NCI-H128 (cell line): Measurements from ENCODE around the gene BACE1.
"Not testable (repeated sequence)": the region's sequence is repeated elsewhere in the genome, so short reads cannot be mapped to it uniquely, and the experiment has no call there.

Experiments used
- DNase-seq: peaks from one replicate; lab custom pipeline; 2025; ENCODE audit not compliant: unreplicated experiment; lab: John Stamatoyannopoulos, UW

BACE1 gene

GRCh38 chr11:117279711-117280376 is 36.2 kb downstream of the BACE1 start:
- no peak for DNase-seq

GRCh38 chr11:117278347-117278746 is 37.7 kb downstream of the BACE1 start:
- DNase-seq: no peak

DNA sequence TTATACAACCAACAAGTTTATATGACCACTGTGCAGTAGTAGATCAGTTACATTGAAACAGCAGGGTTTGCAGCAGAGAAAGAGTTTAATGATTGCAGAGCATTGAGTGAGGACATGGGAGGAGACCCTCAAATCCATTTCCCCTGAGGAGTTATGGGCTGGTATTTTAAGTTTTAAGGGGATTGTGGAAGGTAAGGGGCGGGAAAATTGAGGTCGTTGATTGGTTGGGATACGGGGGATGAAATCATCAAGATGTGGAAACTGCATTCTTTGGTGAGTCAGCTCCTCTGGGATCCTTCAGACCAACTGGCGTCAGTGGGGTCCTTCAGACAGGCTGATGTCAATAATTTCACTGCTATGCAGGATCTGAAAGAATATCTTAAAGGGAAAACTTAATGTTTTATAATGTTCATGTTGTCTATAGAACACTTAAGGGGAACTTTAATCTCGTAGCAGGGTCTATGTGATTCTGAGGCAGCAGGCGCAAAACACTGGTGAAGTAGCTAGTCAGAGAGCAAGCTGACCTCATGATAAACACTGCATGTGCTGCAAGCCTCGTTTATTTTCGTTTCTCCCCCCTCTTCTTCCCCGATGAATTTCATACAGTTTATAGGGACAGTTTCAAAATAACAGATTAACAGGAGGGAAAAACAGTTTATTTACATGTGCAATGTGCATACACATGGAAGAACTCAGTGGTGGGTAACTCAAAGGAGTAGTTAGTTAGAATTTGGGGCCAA is 42.3 kb downstream of the BACE1 start:
- no peak for DNase-seq

GRCh38 chr11:117272175-117272574 is 43.9 kb downstream of the BACE1 start:
- not testable (repeated sequence) for DNase-seq

GRCh38 chr11:117271208-117271607 is 44.8 kb downstream of the BACE1 start:
- DNase-seq: no peak

DNA sequence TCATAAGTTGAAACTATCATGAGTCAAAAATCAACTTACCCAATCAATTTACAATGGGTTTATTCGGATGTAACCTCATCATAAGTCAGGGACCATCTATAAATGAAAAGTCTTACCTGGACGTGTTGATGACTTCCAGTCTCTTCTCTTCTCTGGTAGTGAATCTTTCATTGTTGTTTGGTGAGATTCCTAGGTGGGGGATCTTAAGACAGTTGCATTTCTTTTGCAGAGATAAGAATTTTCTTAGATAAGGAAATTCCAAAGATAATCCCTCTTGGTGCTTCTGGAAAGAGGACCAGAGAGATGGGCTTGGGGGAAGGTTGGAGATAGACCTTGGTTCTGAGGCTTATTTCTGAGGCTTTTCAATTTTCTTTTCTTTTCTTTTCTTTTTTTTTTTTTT is 46.2 kb downstream of the BACE1 start:
- no peak for DNase-seq

DNA sequence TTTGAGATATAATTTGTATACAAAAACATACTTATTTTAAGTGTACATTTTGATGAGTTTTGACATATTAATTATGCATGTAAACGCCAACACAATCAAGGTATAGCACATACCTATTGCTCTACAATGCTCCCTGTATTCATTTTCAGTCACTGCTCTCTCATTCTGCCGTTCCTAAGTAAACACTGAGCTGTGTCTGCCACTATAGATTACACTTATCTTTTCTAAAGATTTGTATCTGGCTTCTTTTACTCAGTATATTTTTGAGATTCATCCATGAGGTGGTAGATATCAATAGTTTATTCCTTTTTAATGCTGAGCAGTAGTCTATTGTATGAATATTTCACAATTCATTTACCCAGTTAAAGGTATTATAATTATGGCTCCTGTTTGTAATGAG is 50.3 kb downstream of the BACE1 start:
- DNase-seq: no peak

GRCh38 chr11:117264624-117265323 is 51.3 kb downstream of the BACE1 start:
- not testable (repeated sequence) for DNase-seq

DNA sequence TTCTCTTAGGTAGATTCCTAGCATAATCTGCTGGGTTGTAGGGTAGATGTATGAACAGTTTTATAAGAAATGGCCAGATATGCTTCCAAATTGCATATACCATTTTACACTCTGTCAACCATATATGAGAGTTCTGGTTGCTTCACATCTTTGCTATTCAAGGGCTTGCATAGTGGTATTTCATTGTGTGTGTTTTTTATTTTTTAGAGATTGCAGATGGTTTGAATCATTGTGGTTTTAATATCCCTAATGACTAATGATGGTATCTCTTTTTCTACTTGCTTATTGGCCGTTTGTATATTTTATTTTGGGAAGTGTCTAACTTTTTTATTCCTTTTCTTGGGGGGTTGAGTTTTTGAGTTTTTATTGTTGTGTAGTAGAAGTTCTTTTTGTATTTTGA is 56.6 kb downstream of the BACE1 start:
- no peak for DNase-seq

GRCh38 chr11:117258576-117258975 is 57.5 kb downstream of the BACE1 start:
- no peak for DNase-seq

GRCh38 chr11:117256573-117256972 is 59.5 kb downstream of the BACE1 start:
- no peak for DNase-seq

GRCh38 chr11:117255966-117256365 is 60.1 kb downstream of the BACE1 start:
- DNase-seq: no peak

DNA sequence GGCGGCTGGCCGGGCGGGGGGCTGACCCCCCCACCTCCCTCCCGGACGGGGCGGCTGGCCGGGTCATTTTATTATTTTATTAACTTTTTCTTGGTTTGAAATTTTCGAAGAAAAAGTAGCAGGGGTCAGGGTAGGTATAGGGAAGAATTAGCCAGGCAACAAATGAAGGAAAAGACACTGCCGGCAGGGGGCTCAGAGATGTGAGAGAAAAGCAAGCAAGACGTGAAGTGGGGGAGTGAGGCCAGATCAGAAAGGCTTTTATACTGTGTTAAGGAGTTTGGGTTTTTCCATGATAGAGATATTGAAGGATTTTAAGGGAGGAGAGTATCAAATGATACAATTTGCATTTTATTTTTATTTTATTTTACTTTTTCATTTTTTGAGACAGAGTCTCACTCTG is 64.5 kb downstream of the BACE1 start:
- no peak for DNase-seq

GRCh38 chr11:117249571-117249970 is 66.5 kb downstream of the BACE1 start:
- no peak for DNase-seq

DNA sequence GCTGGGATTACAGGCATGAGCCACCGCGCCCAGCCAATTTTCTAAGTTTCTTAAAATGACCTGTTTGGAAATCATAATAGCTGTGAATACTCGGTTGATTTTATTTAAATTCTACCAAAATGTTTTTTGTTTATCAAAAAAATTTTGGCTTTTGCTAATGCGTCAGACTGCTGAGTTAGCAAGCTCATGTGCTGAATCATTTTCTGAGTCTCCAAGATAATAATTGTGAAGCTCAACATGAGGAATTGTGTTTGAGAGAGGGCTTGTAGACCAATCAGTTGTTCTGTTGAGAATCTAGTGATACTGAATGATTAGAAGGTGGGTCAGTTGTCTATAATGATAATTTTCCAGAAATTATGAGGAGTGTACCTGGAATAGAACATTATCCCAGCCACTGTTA is 67.7 kb downstream of the BACE1 start:
- DNase-seq: no peak

DNA sequence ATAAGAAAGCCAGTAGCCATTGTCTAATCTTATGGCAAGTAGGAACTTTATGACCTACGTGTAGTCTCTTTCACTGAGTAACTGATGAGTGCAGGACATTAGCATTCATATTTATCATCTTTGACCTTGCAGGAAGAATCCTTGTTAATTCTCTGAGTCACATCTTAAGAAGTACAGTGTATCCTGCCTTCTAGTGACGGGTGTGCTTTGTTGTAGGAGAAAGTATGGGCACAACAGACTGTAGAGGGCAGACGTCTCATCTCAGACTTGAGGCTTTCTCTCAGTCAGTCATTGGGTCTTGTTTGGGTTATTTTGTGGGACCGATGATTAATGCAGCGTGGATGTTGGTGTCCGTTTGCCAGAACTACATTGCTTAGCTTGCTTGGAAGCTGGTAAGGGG is 76.8 kb downstream of the BACE1 start:
- DNase-seq: no peak

DNA sequence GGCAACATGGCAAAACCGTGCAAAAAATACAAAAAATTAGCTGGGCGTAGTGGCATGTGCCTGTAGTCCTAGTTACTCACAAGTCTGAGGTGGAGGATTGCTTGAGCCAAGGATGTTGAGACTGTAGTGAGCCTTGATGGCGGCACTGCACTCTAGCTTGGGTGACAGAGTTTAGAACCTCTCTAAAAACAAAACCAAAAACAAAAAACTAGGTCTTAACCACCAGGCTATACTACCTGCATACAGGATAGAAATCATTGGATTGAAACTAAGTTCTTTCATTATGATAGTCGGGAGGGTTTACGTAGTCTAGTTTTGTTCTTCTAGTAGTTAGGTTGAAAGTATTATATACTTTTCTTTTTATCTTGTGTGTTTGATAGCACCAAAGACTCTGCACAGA is 77.8 kb downstream of the BACE1 start:
- DNase-seq: no peak
